LHCN-M2 (cell line): ENCODE results near the gene DNAJC21. TPM values are rescaled to one million over a fixed set of nuclear protein-coding genes. Genes with fewer than 3 reads are reported as not detected.
A peak's percentile ranks its signal among the peaks of the same experiment; 100 is the strongest.

Experiments
- DNase-seq: peaks from one replicate; pipeline ENCODE4 v3.0.0-alpha.2; 2012; ENCODE audit warnings: low read depth
- total RNA-seq: library from RNA; depleted of rRNA; stranded (reverse); fragments of >200 nt; gene quantifications from 2 replicates; pipeline ENCODE4 v1.2.3, GENCODE V29; 2014; rRNA removed

DNAJC21 gene
- total RNA-seq, 1 experiment from 2014 or later: 23.6 TPM

- DNase-seq: no peak
Measured at GRCh38 chr5:34977934-34978613, 48.7 kb downstream of the DNAJC21 start.

GRCh38 chr5:34978681-34979080, 49.3 kb downstream of the DNAJC21 start:
- no peak for DNase-seq

- DNase-seq: no peak
Measured at GRCh38 chr5:34982823-34983222, 53.5 kb downstream of the DNAJC21 start.

GRCh38 chr5:34986965-34987364, 57.6 kb downstream of the DNAJC21 start:
- no peak for DNase-seq

- DNase-seq: peak; percentile 6
Measured at GRCh38 chr5:34991486-34992238, 62.3 kb downstream of the DNAJC21 start.

- no peak for DNase-seq
Measured at GRCh38 chr5:34993951-34994350, 64.6 kb downstream of the DNAJC21 start.

GRCh38 chr5:34996261-34996660, 66.9 kb downstream of the DNAJC21 start:
- no peak for DNase-seq

GRCh38 chr5:34998058-34998789, 68.9 kb downstream of the DNAJC21 start:
- peak; percentile 9 for DNase-seq

- DNase-seq: no peak
Measured at GRCh38 chr5:35001842-35002241, 72.5 kb downstream of the DNAJC21 start.

GRCh38 chr5:35002459-35002858, 73.1 kb downstream of the DNAJC21 start:
- DNase-seq: no peak

GRCh38 chr5:35003018-35003957, 73.9 kb downstream of the DNAJC21 start:
- peak; percentile 55 for DNase-seq

- no peak for DNase-seq
Measured at GRCh38 chr5:35004200-35004599, 74.8 kb downstream of the DNAJC21 start.

GRCh38 chr5:35004771-35005170, 75.4 kb downstream of the DNAJC21 start:
- no peak for DNase-seq

Other genes with a start within 250 kb of the DNAJC21 start
- gene TTC23L, start 90.4 kb upstream of the DNAJC21 start, total RNA-seq: not detected in 2 replicates
- 24.6 and 30.2 TPM in 2 replicates for gene RAD1, start 14.1 kb upstream of the DNAJC21 start, total RNA-seq
- gene BRIX1, start 13.8 kb upstream of the DNAJC21 start, total RNA-seq: 48.4 and 52.9 TPM in 2 replicates
- not detected in 2 replicates for gene AGXT2, start 118.4 kb downstream of the DNAJC21 start, total RNA-seq